ENCODE data around the gene OGDH. TPM values are rescaled to one million over a fixed set of nuclear protein-coding genes. Genes with fewer than 3 reads are reported as not detected.

Gene OGDH
- total and polyA plus RNA-seq, 2 experiments from 2014 or later, result 13.5 to 76.9 TPM

GRCh38 chr7:44706788-44707557, 100.5 kb downstream of the OGDH start:
- no peaks in the 10 kb centered on the region for H3K9me2 ChIP-seq (ENCODE audit: insufficient read depth)
- ATAC-seq, result no peak
- H2AFZ ChIP-seq, result no peak overlapping the region
- no peaks in the 10 kb centered on the region for H3F3A ChIP-seq (replicated peaks; ENCODE audit: low read depth)
- no peak overlapping the region for H3K27ac Mint-ChIP-seq
- H4K20me1 ChIP-seq (replicated peaks; ENCODE audit: insufficient read depth), result no peaks in the 10 kb centered on the region; the same call in 1 of the 2 replicates
- peaks cover under 1% of the 10 kb centered on the region; the same call in 2 of the 3 replicates for H3K4me1 Mint-ChIP-seq
- H3K9me3 Mint-ChIP-seq, result no peaks in the 10 kb centered on the region; the same call in 1 of the 3 replicates
- H3K4me3 ChIP-seq, result no peak overlapping the region
- H3K27ac ChIP-seq (ENCODE audit: low read depth), result no peak overlapping the region
- H3K4me2 ChIP-seq, result no peak overlapping the region
- no peak for TF ChIP-seq ZNF114 (CRISPR knock-in tag; IDR thresholded peaks at IDR 0.05)
- TF ChIP-seq POLR2AphosphoS5 (IDR thresholded peaks at IDR 0.05; ENCODE audit: low read depth), result no peak
- TF ChIP-seq EZH2 (IDR thresholded peaks at IDR 0.05; ENCODE audit: low read depth, unreplicated experiment), result no peak
- TF ChIP-seq NANOG (IDR thresholded peaks at IDR 0.05; ENCODE audit: borderline replicate concordance), result no peak
- no peak for TF ChIP-seq ETS1 (IDR thresholded peaks at IDR 0.05)
- TF ChIP-seq ZNF331 (CRISPR knock-in tag; IDR thresholded peaks at IDR 0.05; ENCODE audit: low read depth), result no peak
- TF ChIP-seq, protein P1, sequence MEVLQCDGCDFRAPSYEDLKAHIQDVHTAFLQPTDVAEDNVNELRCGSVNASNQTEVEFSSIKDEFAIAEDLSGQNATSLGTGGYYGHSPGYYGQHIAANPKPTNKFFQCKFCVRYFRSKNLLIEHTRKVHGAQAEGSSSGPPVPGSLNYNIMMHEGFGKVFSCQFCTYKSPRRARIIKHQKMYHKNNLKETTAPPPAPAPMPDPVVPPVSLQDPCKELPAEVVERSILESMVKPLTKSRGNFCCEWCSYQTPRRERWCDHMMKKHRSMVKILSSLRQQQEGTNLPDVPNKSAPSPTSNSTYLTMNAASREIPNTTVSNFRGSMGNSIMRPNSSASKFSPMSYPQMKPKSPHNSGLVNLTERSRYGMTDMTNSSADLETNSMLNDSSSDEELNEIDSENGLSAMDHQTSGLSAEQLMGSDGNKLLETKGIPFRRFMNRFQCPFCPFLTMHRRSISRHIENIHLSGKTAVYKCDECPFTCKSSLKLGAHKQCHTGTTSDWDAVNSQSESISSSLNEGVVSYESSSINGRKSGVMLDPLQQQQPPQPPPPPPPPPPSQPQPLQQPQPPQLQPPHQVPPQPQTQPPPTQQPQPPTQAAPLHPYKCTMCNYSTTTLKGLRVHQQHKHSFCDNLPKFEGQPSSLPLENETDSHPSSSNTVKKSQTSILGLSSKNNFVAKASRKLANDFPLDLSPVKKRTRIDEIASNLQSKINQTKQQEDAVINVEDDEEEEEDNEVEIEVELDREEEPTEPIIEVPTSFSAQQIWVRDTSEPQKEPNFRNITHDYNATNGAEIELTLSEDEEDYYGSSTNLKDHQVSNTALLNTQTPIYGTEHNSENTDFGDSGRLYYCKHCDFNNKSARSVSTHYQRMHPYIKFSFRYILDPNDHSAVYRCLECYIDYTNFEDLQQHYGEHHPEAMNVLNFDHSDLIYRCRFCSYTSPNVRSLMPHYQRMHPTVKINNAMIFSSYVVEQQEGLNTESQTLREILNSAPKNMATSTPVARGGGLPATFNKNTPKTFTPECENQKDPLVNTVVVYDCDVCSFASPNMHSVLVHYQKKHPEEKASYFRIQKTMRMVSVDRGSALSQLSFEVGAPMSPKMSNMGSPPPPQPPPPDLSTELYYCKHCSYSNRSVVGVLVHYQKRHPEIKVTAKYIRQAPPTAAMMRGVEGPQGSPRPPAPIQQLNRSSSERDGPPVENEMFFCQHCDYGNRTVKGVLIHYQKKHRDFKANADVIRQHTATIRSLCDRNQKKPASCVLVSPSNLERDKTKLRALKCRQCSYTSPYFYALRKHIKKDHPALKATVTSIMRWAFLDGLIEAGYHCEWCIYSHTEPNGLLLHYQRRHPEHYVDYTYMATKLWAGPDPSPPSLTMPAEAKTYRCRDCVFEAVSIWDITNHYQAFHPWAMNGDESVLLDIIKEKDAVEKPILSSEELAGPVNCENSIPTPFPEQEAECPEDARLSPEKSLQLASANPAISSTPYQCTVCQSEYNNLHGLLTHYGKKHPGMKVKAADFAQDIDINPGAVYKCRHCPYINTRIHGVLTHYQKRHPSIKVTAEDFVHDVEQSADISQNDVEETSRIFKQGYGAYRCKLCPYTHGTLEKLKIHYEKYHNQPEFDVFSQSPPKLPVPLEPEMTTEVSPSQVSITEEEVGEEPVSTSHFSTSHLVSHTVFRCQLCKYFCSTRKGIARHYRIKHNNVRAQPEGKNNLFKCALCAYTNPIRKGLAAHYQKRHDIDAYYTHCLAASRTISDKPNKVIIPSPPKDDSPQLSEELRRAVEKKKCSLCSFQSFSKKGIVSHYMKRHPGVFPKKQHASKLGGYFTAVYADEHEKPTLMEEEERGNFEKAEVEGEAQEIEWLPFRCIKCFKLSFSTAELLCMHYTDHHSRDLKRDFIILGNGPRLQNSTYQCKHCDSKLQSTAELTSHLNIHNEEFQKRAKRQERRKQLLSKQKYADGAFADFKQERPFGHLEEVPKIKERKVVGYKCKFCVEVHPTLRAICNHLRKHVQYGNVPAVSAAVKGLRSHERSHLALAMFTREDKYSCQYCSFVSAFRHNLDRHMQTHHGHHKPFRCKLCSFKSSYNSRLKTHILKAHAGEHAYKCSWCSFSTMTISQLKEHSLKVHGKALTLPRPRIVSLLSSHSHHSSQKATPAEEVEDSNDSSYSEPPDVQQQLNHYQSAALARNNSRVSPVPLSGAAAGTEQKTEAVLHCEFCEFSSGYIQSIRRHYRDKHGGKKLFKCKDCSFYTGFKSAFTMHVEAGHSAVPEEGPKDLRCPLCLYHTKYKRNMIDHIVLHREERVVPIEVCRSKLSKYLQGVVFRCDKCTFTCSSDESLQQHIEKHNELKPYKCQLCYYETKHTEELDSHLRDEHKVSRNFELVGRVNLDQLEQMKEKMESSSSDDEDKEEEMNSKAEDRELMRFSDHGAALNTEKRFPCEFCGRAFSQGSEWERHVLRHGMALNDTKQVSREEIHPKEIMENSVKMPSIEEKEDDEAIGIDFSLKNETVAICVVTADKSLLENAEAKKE (CRISPR knock-in tag; IDR thresholded peaks at IDR 0.05), result no peak
- no peak for TF ChIP-seq STAT1 (IDR thresholded peaks at IDR 0.05; ENCODE audit: unreplicated experiment)
- TF ChIP-seq EZH2phosphoT487 (IDR thresholded peaks at IDR 0.05; ENCODE audit: unreplicated experiment), result no peak
- TF ChIP-seq CTCF (conservative IDR thresholded peaks at IDR 0.05; ENCODE audit: low read depth in 2 of 2), result no peak
- TF ChIP-seq JUNB (IDR thresholded peaks at IDR 0.05; ENCODE audit: unreplicated experiment), result no peak
- TF ChIP-seq, protein P2, sequence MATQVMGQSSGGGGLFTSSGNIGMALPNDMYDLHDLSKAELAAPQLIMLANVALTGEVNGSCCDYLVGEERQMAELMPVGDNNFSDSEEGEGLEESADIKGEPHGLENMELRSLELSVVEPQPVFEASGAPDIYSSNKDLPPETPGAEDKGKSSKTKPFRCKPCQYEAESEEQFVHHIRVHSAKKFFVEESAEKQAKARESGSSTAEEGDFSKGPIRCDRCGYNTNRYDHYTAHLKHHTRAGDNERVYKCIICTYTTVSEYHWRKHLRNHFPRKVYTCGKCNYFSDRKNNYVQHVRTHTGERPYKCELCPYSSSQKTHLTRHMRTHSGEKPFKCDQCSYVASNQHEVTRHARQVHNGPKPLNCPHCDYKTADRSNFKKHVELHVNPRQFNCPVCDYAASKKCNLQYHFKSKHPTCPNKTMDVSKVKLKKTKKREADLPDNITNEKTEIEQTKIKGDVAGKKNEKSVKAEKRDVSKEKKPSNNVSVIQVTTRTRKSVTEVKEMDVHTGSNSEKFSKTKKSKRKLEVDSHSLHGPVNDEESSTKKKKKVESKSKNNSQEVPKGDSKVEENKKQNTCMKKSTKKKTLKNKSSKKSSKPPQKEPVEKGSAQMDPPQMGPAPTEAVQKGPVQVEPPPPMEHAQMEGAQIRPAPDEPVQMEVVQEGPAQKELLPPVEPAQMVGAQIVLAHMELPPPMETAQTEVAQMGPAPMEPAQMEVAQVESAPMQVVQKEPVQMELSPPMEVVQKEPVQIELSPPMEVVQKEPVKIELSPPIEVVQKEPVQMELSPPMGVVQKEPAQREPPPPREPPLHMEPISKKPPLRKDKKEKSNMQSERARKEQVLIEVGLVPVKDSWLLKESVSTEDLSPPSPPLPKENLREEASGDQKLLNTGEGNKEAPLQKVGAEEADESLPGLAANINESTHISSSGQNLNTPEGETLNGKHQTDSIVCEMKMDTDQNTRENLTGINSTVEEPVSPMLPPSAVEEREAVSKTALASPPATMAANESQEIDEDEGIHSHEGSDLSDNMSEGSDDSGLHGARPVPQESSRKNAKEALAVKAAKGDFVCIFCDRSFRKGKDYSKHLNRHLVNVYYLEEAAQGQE (IDR thresholded peaks at IDR 0.05; ENCODE audit: unreplicated experiment), result no peak
- TF ChIP-seq CREB1 (CRISPR knock-in tag; IDR thresholded peaks at IDR 0.05; ENCODE audit: low read depth), result no peak
- no peaks in the 10 kb centered on the region for H3K79me2 ChIP-seq (replicated peaks; ENCODE audit: insufficient read depth)
- peaks cover 25% of the 10 kb centered on the region for H3K36me3 Mint-ChIP-seq (ENCODE audit: low read depth)
- no peaks in the 10 kb centered on the region for H3K27me3 ChIP-seq (ENCODE audit: insufficient read depth)
- H3K4me1 ChIP-seq (ENCODE audit: insufficient read depth), result no peaks in the 10 kb centered on the region
- H3K4me3 Mint-ChIP-seq, result no peak overlapping the region
- H3K27me3 Mint-ChIP-seq (ENCODE audit: insufficient read depth, low read depth, poor library complexity), result peaks cover 14% of the 10 kb centered on the region
- no peak for DNase-seq (ENCODE audit: low spot score)
- 0 out of 2 replicates have a peak, but pooled peaks cover 4% of the 10 kb centered on the region for H3K36me3 ChIP-seq (ENCODE audit: insufficient read depth)

Data from GM23338 (cell line).